ENCODE results near the gene MTARC2. TPM values are rescaled to one million over a fixed set of nuclear protein-coding genes. Genes with fewer than 3 reads are reported as not detected.

Gene MTARC2
- total RNA-seq, 1 donor from 2014 or later: 2.6 TPM

DNA sequence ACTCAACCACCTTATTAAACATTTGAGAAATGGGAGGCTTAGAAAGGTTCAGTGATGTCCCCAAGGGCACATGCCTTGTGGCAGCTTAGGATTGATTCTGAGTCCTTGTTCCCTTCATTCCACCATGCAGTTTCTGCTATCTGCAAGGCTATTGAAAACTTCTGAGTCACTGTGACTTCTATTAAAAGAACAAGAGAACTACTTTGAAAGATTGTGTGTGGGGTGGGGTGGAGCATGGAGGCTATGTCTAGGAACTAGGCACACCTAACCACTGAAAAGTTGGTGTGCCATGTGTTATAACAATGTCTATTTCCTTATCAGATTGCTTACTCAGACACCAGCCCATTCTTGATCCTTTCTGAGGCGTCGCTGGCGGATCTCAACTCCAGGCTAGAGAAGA, 49.4 kb downstream of the MTARC2 start:
- TF ChIP-seq, protein P1, sequence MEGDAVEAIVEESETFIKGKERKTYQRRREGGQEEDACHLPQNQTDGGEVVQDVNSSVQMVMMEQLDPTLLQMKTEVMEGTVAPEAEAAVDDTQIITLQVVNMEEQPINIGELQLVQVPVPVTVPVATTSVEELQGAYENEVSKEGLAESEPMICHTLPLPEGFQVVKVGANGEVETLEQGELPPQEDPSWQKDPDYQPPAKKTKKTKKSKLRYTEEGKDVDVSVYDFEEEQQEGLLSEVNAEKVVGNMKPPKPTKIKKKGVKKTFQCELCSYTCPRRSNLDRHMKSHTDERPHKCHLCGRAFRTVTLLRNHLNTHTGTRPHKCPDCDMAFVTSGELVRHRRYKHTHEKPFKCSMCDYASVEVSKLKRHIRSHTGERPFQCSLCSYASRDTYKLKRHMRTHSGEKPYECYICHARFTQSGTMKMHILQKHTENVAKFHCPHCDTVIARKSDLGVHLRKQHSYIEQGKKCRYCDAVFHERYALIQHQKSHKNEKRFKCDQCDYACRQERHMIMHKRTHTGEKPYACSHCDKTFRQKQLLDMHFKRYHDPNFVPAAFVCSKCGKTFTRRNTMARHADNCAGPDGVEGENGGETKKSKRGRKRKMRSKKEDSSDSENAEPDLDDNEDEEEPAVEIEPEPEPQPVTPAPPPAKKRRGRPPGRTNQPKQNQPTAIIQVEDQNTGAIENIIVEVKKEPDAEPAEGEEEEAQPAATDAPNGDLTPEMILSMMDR (IDR thresholded peaks at IDR 0.05; ENCODE audit: insufficient read depth, low read length, severe bottlenecking): no peak
- no peaks in the 10 kb centered on the region for H3K27me3 ChIP-seq (ENCODE audit: control insufficient read depth, insufficient read depth, low read length)
- H3K4me3 ChIP-seq (ENCODE audit: low read depth, low read length): no peak overlapping the region
- H3K36me3 ChIP-seq (ENCODE audit: control insufficient read depth, insufficient read depth, low read length): no peaks in the 10 kb centered on the region
- FAIRE-seq (no peak), DNase-seq (ENCODE audit: low read depth) (peak; percentile 18)

DNA sequence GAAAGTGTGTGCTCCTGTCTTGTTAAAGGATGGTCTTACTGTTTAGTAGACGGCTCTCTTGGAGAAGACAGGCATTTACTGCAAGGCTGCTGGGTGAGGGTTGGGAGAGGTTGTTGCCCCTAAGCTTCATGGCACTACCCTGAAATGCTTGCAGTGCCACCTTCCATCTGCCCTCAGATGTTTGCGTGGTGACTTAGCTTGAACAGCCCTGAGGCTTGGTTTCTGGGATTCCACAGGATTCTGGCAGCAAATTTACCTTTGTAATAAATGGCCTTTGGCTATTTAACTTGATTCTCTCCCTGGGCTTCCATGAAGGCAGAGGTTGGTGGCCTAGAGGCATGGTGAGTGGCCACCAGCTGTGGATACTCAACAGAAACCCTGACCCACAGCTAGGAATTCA, 50.2 kb downstream of the MTARC2 start:
- H3K4me3 ChIP-seq (ENCODE audit: low read depth, low read length): no peak overlapping the region
- TF ChIP-seq, protein P1 (IDR thresholded peaks at IDR 0.05; ENCODE audit: insufficient read depth, low read length, severe bottlenecking): no peak
- no peak for DNase-seq (ENCODE audit: low read depth)
- FAIRE-seq: no peak
- no peaks in the 10 kb centered on the region for H3K27me3 ChIP-seq (ENCODE audit: control insufficient read depth, insufficient read depth, low read length)
- no peaks in the 10 kb centered on the region for H3K36me3 ChIP-seq (ENCODE audit: control insufficient read depth, insufficient read depth, low read length)

DNA sequence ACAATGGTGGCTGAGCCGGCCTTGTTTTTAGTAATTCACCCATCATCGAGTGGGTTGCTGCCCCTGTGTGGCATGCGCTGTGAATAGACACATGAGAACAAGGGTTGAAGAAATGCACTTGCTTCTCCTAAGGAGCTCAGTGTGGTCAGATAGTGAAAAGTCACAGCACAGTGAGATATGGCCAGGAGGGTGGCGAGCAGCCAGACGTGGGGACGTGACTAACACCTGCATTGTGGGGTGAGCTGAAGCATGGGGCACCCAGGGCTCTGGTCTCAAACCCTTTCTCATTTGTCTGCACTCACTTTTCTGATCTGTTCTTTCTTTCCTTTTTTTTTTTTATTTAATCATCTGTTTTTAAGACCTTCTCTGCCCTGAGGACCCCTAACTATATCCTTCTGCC, 52.1 kb downstream of the MTARC2 start:
- TF ChIP-seq, protein P1 (IDR thresholded peaks at IDR 0.05; ENCODE audit: insufficient read depth, low read length, severe bottlenecking): no peak
- H3K4me3 ChIP-seq (ENCODE audit: low read depth, low read length): no peak overlapping the region
- no peak for DNase-seq (ENCODE audit: low read depth)
- H3K36me3 ChIP-seq (ENCODE audit: control insufficient read depth, insufficient read depth, low read length): no peaks in the 10 kb centered on the region
- H3K27me3 ChIP-seq (ENCODE audit: control insufficient read depth, insufficient read depth, low read length): no peaks in the 10 kb centered on the region
- FAIRE-seq: no peak

DNA sequence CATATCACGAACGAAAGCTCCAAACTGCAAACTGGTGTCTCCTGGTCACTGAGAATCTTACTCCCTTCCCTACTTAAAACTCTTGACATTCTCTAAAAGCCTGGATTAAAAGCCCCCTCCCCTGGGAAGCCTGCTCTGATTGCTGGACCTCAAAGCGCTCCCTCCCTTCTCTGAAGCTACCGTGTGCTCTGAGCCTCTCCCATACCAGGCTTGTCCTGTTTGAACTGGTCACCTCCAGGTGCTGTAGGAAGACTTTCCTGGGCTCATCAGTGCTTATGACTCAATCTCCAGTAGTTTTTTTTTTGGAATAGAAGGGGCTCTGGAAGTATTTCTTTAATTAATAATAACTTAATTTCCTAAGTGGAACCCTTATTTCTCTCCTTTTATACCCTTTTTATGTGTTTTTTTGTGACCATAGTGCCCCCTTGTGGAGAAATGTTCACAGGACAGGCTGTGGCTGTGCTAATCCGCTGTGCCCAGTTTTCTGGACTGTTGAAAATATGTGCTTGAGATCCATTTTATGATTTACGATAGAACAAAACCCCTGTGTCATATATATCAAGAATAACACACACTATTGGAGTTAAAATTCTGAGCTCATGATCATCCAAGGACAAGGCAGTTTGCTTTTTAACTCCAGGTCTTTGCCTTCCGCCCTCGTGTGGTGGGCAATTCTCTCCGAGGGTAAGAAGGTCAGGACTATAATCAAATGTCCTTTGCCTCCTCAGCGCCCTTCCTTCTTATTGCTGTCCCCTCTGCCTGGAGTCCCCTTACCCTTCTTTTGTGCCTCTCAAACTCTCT, 55.5 kb downstream of the MTARC2 start:
- Histone ChIP-seq H3K4me3 (ENCODE audit: low read depth, low read length) (no peak overlapping the region), H3K36me3 (ENCODE audit: control insufficient read depth, insufficient read depth, low read length) (no peaks in the 10 kb centered on the region), H3K27me3 (ENCODE audit: control insufficient read depth, insufficient read depth, low read length) (no peaks in the 10 kb centered on the region)
- DNase-seq (ENCODE audit: low read depth): peak; percentile 40
- TF ChIP-seq, protein P1 (IDR thresholded peaks at IDR 0.05; ENCODE audit: insufficient read depth, low read length, severe bottlenecking): peak; percentile 60
- no peak for FAIRE-seq

DNA sequence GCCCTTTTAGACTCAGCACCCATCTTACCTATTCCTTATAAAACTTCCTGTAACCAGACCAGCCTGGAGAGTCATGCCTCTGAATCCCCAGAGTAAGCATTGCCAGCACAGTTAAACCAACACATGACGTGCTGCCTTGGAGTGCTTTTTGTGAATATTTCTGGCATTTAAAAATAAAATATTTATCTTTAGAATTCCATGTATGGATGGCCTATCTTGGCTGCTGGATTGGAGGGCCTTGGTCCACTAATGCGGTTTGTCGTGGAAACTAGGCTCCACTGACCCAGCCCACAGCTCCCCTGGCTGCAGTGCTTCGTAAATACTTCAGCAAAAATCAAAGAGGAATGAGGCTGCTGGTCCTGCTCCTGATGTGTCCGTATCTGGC, 56.1 kb downstream of the MTARC2 start:
- H3K27me3 ChIP-seq (ENCODE audit: control insufficient read depth, insufficient read depth, low read length): no peaks in the 10 kb centered on the region
- H3K36me3 ChIP-seq (ENCODE audit: control insufficient read depth, insufficient read depth, low read length): no peaks in the 10 kb centered on the region
- DNase-seq (ENCODE audit: low read depth) (no peak), FAIRE-seq (no peak)
- H3K4me3 ChIP-seq (ENCODE audit: low read depth, low read length): no peak overlapping the region
- TF ChIP-seq, protein P1 (IDR thresholded peaks at IDR 0.05; ENCODE audit: insufficient read depth, low read length, severe bottlenecking): no peak

DNA sequence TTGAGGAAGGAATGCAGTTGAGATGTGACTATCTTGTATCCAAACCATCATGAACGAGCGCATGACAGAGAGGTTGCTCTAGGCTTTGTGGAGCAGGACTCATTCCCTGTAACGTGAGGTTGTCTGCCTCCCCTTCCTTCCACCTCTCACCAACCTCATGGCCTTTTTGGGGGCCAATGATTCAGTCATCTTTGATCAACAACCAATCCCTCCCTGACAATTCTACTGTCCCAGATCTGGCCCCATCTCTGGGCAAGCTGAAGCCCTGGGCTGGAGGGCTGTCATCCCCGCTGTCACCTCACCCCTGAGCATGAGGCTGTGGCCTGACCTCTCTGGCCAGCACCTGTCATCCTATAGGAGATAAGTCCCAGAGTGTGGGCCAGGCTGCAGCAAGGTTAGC, 58.3 kb downstream of the MTARC2 start:
- TF ChIP-seq, protein P1 (IDR thresholded peaks at IDR 0.05; ENCODE audit: insufficient read depth, low read length, severe bottlenecking): no peak
- no peak overlapping the region for H3K4me3 ChIP-seq (ENCODE audit: low read depth, low read length)
- H3K27me3 ChIP-seq (ENCODE audit: control insufficient read depth, insufficient read depth, low read length): no peaks in the 10 kb centered on the region
- no peaks in the 10 kb centered on the region for H3K36me3 ChIP-seq (ENCODE audit: control insufficient read depth, insufficient read depth, low read length)
- DNase-seq (ENCODE audit: low read depth): no peak
- no peak for FAIRE-seq
